Endometrium (tissue), 2 donors: ENCODE data around the gene DCAF16.
A peak's percentile ranks its signal among the peaks of the same experiment; 100 is the strongest.
"Not testable (repeated sequence)": the region's sequence is repeated elsewhere in the genome, so short reads cannot be mapped to it uniquely, and the experiment has no call there.

Source experiments
- FAIRE-seq: peaks from 2 replicates; lab custom pipeline; 2012; peaks lifted over from hg19 to GRCh38; lab: Jason Lieb, UNC
- donor health status: control.
- donor health status: control.

DCAF16 gene

DNA sequence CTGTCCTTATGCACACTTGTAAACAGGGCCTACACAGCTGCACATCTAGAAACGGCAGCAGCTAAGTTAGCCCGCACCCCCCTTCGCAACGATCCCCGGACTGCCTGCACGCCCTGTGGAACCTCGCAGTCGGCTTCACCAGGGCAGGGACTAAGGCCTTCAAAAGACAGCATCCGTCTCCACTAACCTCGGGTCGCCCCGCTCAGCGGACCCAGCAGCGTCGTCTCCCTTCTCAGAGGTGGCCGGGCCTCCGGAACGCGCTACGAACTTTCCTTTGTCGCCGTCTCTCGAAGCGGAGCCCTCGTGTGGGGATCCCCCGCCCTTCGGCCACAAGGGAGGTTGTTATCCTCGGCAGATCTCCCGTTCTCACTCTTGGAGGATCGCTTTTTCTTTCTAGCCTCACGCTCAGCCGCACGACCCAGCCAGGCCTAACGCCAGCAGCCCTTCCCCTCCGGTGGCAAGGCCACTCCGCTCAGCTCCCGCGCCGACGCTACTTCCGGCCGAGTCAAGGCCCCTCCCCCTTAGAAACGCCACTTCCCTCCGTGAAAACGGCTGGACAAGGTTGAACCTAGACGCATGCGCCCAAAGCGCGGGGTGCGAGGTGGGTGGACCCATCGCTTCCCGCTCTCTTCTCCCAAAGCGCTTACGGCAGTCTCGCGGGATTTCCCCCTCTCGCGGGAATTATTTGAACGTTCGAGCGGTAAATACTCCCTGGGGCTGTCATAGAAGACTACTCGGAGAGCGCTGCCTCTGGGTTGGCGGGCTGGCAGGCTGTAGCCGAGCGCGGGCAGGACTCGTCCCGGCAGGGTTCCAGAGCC is at the start of gene DCAF16, which contains the start of gene NCAPG:
Gene DCAF16 (minus strand): TSS at position 498 of the 818 bp plus-strand sequence. CDS start 6,616 bp downstream, outside the sequence.
Gene NCAPG (plus strand): TSS at position 720 of the 818 bp plus-strand sequence. CDS start 99 bp downstream, outside the sequence.
- FAIRE-seq, result peak; percentile 99

DNA sequence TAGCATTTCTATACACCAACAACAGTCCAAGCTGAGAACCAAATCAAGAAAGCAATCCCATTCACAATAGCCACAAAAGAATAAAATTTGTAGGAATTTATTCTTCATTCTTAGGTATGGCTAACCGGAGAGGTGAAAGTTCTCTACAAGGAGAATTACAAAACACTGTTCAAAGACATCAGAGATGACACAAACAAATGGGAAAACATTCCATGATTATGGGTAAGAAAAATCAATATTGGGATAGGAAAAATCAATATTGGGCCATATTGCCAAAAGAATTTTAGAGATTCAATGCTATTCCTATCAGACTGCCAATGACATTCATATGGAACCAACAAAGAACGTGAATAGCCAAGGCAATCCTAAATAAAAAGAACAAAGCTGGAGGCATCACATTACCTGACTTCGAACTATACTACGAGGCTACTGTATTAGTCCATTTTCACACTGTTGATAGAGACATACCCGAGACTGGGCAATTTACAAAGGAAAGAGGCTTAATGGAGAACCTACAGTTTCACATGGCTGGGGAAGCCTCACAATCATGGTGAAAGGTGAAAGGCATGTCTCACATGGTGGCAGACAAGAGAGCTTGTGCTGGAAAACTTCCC is 49.3 kb upstream of the DCAF16 start:
- FAIRE-seq, result no peak

DNA sequence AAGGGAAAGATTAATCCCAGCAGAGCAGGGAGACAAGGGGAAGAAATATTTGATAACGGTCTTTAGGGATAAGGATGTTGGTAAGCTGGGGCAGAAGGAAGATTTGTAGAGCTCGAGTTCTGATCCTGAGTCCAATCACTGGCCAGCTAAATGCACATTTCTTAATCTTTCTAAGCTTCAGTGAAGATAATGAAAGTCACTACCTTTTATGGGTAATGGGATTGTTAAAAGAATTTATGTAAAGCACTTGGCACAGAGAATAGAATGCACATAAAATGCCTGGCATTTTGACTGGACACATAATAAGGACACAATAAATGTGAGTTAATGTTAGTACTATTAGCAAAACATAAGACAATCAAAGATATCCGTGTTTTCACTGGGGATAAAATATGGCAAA is 43.5 kb upstream of the DCAF16 start:
- FAIRE-seq, result no peak

DNA sequence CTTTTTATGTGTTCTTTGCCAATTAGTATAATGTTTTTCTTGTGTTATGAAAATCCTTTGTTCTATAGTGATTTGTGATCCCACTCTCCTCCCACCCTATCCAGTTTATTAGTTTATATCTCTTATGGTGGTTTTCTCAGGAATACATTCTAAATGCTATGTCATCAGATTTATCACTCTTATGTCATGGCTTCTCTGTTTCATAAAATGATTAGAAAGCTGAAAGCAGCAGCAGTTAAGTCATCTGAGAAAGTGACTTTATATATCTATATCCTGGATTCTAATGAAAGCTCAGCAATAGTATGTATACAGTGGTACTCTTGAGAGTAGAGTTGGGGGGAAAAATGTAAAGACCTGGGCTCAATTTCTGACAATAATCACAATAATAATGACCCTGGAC is 41.4 kb upstream of the DCAF16 start:
- no peak for FAIRE-seq

DNA sequence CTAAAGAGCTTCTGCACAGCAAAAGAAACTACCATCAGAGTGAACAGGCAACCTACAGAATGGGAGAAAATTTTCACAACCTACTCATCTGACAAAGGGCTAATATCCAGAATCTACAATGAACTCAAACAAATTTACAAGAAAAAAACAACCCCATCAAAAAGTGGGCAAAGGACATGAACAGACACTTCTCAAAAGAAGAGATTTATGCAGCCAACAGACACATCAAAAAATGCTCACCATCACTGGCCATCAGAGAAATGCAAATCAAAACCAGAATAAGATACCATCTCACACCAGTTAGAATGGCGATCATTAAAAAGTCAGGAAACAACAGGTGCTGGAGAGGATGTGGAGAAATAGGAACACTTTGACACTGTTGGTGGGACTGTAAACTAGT is 39.7 kb upstream of the DCAF16 start:
- not testable (repeated sequence) for FAIRE-seq

DNA sequence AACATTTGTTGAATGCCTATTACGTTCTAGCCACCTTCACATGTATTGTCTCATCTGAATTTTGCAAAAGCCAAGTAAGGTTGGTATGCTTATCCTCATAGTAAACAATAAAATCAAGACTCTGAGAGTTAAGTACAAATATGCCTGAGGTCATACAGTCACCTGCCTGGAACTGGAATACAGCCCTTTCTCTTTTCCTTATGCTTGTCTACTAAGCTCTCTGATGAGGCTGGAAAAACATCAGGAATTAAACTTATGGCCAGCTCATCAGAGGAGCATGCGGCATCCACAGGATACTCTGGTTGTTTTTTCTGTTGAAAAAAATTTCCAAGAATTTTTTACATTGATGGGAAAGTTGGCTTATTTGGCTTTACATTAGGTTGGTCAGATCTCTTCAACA is 35.7 kb upstream of the DCAF16 start:
- FAIRE-seq, result no peak

DNA sequence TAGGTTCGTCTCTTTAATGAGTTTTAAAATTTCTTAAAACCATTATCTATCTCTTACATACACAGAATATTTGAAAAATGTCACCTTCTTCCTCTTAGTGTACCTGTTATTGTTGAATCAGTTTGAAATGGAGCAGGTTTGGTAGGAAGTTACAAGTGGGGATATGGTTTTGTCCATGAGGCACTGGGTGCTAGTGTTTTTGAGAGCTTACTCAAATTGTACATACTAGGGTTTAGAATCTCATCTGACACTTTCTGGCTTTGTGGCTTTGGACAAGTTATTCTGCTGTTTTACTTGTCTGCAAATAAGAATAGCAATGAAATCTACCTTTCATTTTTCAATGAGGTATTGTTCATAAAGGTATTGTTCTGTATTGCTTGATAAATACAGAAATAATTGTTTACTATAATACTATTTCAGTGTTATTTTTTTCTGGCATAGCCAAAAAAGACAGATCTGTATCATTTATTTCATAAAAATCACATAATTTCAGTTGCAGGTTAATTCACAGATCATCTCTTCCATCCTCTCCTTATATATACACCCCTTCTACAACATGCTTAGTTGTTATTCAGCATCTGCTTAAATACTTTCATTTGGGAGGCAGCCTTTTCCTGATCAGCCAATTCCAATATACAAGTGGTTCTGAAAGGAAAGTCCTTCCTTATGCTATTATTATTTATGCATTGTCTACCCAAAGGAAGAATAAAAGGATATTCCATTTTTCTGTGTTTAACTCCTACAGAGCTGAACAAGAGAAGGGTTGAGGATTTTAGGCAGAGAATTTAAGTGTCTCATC is 13.5 kb upstream of the DCAF16 start:
- FAIRE-seq, result no peak

DNA sequence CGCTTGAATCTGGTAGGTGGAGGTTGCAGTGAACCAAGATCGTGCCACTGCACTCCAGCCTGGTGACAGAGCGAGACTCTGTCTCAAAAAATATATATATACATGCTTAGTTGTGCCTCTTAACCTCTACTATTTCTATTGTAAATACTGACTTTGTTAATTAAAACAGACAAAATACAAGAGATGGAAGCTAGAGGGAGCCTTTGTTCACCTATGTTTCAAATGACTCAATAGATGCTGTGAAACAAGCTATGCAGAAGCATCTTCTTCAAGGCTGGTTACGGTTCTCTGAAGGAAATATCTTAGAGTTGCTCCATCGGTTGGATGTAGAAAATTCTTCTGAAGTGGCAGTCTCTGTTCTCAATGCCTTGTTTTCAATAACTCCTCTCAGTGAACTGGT is 6.5 kb upstream of the DCAF16 start:
- FAIRE-seq, result peak; percentile 81

DNA sequence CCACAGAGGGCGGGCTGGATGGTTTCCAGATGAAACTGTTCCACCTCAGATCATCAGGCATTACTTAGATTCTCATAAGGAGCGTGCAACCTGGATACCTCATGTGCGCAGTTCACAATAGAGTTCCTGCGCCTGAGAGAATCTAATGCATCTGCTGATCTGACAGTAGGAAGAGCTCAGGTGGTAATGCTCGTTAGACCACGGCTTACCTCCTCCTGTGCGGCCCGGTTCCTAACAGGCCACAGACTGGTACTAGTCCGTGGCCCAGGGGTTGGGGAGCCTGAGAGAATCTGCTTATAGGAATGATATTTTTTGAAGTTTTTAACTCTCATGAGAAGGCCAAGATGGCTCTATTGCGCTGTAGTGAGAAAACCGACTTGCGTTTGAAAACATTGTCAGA is 5.6 kb upstream of the DCAF16 start:
- FAIRE-seq, result no peak

DNA sequence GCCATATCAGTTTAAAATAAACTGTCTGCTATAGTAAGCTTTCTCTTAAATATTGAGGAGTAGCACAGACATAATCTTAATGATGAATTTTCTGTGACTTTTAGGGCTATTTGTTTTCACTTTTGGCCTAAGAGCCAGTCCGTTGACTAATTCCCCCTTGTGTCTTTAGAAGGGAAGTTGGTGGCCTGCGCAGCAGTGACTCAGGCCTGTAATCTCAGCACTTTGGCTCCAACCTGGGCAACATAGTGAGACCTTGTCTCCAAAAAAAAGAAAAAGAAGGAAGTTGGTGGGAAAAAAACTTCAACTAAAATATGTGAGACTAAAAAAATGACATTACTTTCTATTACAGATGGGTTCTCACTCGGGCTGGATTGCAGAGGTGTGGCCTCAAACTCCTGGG is 3.6 kb upstream of the DCAF16 start:
- FAIRE-seq, result no peak

DNA sequence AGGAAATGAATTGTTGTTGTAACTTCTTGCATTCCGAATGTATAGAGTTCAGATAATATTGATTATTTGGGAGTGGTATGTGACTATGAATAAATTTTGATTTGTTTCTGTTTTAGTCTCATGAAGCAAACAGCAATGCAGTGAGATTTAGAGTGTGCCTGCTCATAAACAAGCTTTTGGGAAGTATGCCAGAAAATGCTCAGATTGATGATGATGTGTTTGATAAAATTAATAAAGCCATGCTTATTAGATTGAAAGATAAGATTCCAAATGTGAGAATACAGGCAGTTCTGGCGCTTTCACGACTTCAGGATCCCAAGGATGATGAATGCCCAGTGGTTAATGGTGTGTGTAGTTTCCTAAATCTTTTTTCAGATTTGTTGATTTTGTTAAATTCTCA is 2.2 kb upstream of the DCAF16 start:
- FAIRE-seq, result no peak

DNA sequence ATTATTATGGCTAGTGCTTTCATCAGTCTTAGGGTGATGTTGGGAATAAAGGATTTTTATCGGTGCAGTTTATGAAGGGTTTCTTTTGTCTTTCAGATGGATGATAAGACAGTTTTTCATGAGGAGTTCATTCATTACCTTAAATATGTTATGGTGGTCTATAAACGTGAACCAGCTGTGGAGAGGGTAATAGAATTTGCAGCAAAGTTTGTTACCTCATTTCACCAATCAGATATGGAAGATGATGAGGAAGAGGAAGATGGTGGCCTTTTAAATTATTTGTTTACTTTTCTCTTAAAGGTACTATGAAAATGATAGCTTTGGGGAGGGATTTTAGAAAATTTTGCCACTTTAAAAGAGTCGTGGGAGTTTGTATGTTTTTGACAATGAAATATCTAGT is 1.6 kb upstream of the DCAF16 start:
- FAIRE-seq, result no peak

DNA sequence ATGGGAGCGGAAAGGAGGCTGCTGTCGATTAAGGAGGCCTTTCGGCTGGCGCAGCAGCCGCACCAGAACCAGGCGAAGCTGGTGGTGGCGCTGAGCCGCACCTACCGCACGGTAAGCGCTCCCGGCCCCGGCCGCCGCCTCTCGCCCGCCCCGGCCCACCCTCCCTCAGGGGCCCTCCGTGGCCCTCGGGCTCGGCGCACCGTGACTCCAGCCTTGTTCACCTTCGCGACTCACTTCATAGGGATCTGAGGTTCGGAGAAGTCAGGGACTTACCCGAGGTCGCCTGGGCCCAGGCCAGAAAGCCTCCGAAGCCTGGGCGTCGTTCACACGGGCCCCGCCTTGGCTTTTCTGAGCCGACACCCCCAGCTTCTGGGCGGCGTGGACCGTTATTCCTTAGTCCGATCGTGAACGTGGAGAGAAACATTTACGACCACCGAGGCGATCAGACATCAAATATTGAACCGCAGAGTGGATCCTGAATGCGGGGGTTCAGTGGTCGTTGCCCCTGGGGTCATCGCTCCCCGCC is 584 bp upstream of the DCAF16 start:
- no peak for FAIRE-seq

DNA sequence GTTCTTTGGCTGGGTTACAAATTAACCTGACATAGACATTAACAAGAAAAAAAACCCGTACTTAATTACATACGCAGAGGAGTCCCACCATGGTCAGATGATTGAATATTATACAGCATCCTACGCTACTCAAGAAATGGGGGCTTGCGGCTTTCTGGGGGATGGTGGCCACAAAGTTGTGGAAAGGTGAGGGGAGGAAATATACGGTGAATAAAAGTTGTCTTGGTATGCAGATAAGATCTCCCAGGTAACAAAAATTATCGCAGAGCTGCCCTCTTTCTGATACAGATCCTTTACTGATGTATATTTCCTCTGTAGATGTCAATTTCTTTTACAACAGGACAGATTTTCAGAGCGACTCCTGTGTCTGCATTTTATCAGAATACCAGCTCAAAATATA is 890 bp downstream of the DCAF16 start:
- no peak for FAIRE-seq

DNA sequence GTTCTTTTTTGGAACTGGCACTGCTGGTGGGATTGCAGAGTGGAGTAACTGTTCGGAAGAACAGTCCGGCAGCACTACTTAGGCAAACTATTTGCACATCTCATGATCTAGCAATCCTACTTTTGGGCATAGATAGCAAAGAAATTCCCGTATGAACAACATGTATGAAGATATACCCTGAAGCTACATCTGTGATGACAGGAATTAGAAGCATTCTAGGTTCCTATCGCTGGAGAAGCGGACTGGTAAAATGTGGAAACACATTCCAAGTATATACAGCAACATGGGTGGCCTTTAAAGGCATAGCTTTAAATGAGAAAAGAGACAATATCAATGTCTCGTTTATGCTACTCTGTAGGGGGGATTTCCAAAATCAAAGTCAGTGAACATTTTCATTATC is 3.1 kb downstream of the DCAF16 start:
- no peak for FAIRE-seq

DNA sequence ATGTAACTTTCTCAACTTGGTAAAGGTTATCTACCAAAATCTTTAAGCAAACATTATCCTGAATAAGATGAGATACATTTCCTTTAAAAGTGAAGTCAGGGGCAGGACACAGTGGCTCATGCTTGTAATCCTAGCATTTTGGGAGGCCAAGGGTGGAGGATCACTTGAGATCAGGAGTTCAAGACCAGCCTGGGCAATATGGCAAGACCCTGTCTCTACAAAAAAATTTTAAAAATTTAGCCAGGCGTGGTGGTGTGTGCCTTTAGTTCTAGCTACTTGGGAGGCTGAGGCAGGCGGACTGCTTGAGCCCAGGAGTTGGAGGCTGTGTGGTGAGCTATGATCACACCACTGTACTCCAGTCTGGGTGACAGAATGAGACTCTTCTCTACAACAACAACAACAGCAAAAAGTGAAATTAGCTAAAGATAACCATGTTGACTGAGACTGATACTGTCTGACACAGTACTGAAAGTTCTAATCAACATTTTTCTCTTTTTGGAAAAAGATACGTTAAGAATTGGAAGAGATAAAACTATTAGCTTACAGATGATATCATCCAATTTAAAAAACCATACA is 4.9 kb downstream of the DCAF16 start:
- FAIRE-seq, result no peak

DNA sequence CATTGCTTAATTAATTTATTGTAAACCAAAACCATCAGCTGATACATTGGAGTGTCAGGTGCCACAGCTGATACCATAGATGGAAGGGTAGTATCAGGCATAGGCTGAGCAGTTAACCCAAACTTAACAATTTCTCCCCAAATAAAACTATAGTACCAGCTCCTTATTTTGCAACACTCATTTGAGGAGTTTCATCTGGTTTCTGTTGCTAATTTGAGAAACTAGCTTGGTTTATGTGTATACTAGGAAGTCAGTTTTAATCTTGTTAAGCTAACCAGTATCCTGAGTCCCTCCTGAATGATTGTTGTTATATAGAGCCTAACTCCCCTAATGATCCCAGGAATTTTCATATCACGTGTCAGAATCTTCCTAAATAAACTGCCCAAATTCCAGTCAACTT is 12.7 kb downstream of the DCAF16 start:
- FAIRE-seq, result no peak

DNA sequence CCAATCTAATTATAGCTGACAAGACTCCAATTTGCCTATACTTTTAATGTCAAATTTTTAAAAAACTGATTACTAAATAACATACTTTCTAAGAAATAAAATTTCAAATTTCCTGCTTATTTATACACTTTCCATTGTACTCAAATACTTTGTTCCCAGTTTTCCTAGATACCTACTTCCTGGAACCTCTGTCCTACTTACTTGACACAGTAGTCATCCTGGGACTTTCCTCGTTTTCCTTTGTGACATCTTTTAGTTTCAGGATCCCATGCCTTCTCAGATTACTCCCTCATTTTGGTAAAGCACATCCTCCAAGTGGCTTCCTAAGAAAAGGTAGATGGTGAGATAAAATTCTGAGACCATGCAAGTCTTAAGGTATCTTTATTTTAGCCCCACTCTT is 15.8 kb downstream of the DCAF16 start:
- FAIRE-seq, result no peak

DNA sequence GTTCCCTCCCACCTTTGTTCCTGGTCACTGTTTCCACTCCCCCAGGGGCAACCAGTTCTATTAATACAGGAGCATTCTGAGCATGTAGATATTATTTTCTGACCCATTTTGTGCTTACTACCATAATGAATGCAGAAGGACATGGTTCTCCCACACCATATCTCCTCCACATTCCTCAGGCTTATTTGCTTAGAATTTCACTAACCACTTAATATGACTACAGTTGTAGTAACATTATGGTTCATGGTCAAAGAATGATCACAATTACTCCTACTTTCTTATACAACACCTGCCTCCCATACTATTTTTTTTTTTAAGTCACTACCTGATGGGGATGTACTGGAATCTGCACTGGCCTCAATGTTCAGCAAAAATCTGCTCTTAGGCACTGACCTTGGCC is 21.6 kb downstream of the DCAF16 start:
- no peak for FAIRE-seq

DNA sequence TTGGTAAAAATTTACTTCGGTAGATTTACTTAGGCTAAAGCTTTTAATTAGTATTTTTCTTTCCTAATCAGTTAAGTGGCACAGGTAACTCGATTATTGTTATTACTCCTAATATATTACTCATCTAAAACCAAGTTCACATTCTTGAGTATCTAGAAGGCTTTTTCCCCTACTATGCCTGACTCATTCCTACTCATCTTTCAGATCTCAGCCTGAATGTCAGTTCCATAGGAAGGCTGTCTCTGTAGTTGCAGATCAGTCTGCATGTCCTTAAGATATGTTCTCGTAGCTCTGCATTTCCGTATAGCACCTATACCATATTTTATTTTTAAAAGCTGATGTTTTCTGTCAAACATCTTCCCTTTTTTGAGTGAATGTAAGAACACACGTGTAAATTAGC is 23.2 kb downstream of the DCAF16 start:
- FAIRE-seq, result no peak

DNA sequence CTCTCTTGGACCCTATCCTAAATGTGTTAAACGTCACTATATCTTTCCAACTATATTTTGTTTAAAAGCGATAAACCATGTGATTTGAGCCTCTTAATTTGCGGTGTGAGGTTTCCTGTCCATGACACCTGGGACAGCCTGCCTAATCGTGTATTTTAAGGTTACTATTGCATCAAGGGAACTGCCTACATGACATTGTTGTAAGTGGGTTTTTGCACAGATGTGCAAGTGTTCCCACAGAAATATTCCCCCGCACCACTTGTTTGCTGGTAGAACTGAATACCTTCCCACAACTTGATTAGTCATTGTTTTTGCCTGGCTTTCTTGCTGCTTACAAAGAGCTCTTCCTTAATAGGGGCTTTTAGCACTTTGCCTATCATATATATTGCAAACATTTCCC is 24.0 kb downstream of the DCAF16 start:
- FAIRE-seq, result no peak

DNA sequence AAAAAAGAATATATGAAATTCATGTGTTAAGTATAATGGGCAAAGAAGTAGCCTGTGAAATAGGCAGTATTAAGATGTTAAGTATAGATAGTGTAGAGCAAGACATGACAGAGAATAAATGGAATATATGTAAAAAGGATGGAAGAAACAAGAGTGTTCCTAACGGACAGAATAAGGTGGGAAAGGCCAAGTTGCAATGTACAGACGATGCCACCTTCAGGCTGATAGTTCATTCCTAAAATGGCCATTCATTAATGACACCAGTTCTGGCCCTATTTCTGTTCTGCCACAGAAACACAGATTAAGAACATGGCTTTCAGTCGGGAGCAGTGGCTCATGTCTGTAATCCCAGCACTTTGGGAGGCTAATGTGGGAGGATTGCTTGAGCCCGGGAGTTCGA is 24.7 kb downstream of the DCAF16 start:
- no peak for FAIRE-seq
